ENCODE data around the gene CLIC3.

GRCh38 chr9:137028263-137029057 lies 32.1 kb upstream of the CLIC3 start:
- TF ChIP-seq, protein P1, sequence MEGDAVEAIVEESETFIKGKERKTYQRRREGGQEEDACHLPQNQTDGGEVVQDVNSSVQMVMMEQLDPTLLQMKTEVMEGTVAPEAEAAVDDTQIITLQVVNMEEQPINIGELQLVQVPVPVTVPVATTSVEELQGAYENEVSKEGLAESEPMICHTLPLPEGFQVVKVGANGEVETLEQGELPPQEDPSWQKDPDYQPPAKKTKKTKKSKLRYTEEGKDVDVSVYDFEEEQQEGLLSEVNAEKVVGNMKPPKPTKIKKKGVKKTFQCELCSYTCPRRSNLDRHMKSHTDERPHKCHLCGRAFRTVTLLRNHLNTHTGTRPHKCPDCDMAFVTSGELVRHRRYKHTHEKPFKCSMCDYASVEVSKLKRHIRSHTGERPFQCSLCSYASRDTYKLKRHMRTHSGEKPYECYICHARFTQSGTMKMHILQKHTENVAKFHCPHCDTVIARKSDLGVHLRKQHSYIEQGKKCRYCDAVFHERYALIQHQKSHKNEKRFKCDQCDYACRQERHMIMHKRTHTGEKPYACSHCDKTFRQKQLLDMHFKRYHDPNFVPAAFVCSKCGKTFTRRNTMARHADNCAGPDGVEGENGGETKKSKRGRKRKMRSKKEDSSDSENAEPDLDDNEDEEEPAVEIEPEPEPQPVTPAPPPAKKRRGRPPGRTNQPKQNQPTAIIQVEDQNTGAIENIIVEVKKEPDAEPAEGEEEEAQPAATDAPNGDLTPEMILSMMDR (conservative IDR thresholded peaks at IDR 0.05; ENCODE audit: low read length), result peak; percentile 62; the same call in 1 of the 2 replicates
- no peak for TF ChIP-seq EZH2phosphoT487 (IDR thresholded peaks at IDR 0.05; ENCODE audit: borderline replicate concordance, low read depth, low read length)
